Nephron progenitor cell (in vitro differentiated cells): ENCODE results near the gene PPIH.
"Not testable (repeated sequence)": the region's sequence is repeated elsewhere in the genome, so short reads cannot be mapped to it uniquely, and the experiment has no call there.

Experiments used
- DNase-seq: peaks from one replicate; pipeline ENCODE4 v3.0.0; 2021
- H3K27ac Mint-ChIP-seq: 2 replicates; pipeline ENCODE4 v1.8.0; 2021; ENCODE audit warnings: mild to moderate bottlenecking, moderate library complexity, mixed read lengths
- H3K27me3 Mint-ChIP-seq: 2 replicates; pipeline ENCODE4 v1.8.0; 2021; ENCODE audit warnings: mild to moderate bottlenecking, low read depth, mixed read lengths; ENCODE audit not compliant: poor library complexity
- H3K36me3 Mint-ChIP-seq: 2 replicates; pipeline ENCODE4 v1.8.0; 2021; ENCODE audit warnings: low read depth, mixed read lengths
- H3K4me1 Mint-ChIP-seq: 2 replicates; pipeline ENCODE4 v1.8.0; 2021; ENCODE audit warnings: mixed read lengths
- H3K4me3 Mint-ChIP-seq: 2 replicates; pipeline ENCODE4 v1.8.0; 2021; ENCODE audit warnings: mild to moderate bottlenecking, moderate library complexity, mixed read lengths
- H3K9me3 Mint-ChIP-seq: 2 replicates; pipeline ENCODE4 v1.8.0; 2021; ENCODE audit warnings: mild to moderate bottlenecking, moderate library complexity, mixed read lengths
- CTCF ChIP-seq: fragments of 200-600 bp; sonication (generic); IDR thresholded peaks from 2 replicates; pipeline ENCODE4 v1.5.0; 2021; ENCODE audit warnings: antibody characterized with exemption

Gene PPIH

GRCh38 chr1:42723511-42723910 lies 65.3 kb downstream of the PPIH start:
- Mint-ChIP-seq H3K9me3 (peaks cover 13% of the 10 kb centered on the region), H3K4me1 (no peaks in the 10 kb centered on the region), H3K36me3 (peaks cover 27% of the 10 kb centered on the region), H3K27me3 (peaks cover 3% of the 10 kb centered on the region), H3K4me3 (no peak overlapping the region), H3K27ac (no peak overlapping the region)
- no peak for TF ChIP-seq CTCF
- DNase-seq = no peak

DNA sequence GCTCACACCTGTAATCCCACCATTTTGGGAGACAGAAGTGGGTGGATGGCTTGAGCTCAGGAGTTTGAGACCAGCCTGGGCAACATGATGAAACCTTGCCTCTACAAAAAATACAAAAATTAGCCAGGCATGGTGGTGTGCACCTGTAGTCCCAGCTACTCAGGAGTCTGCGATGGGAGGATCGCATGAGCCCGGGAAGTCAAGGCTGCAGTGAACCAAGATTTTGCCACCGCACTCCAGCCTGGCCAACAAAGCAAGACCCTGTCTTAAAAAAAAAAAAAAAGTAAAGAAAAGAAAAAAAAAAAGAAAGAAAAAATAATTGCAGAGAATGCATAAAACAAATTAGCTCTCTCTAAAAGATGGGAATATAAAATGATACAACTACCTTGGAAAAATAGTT lies 67.6 kb downstream of the PPIH start:
- not testable (repeated sequence) for H3K27me3 Mint-ChIP-seq, DNase-seq, H3K27ac Mint-ChIP-seq, H3K4me1 Mint-ChIP-seq, H3K4me3 Mint-ChIP-seq
- peaks cover 13% of the 10 kb centered on the region for H3K9me3 Mint-ChIP-seq
- peaks cover 16% of the 10 kb centered on the region for H3K36me3 Mint-ChIP-seq
